Astrocyte (in vitro differentiated cells and primary cell): ENCODE data around the gene SLC35F4. TPM values are rescaled to one million over a fixed set of nuclear protein-coding genes. Genes with fewer than 3 reads are reported as not detected.

Experiments used
- DNase-seq: peaks from one replicate; pipeline ENCODE4 v3.0.0-alpha.2; 2010; ENCODE audit warnings: low read depth
- FAIRE-seq: peaks from 2 replicates; lab custom pipeline; 2011; peaks lifted over from hg19 to GRCh38; lab: Jason Lieb, UNC
- H2AFZ ChIP-seq: 2 replicates; pipeline ENCODE4 v1.6.0; 2012; ENCODE audit warnings: low read depth, low read length, inconsistent platforms
- H3K27ac ChIP-seq: 2 replicates; pipeline ENCODE4 v1.5.1; 2011; ENCODE audit warnings: low read depth, low read length, inconsistent platforms
- H3K27me3 ChIP-seq: 2 replicates; pipeline ENCODE4 v1.6.0; 2011; ENCODE audit warnings: low read length, inconsistent platforms; ENCODE audit not compliant: insufficient read depth
- H3K36me3 ChIP-seq: 2 replicates; pipeline ENCODE4 v1.5.1; 2011; ENCODE audit warnings: low read length, inconsistent platforms; ENCODE audit not compliant: insufficient read depth
- H3K4me1 ChIP-seq: 2 replicates; pipeline ENCODE4 v1.5.1; 2011; ENCODE audit warnings: low read length, inconsistent platforms; ENCODE audit not compliant: insufficient read depth
- H3K4me2 ChIP-seq: 2 replicates; pipeline ENCODE4 v1.6.0; 2012; ENCODE audit warnings: low read length, inconsistent platforms
- H3K4me3 ChIP-seq: 2 replicates; pipeline ENCODE4 v1.5.1; 2011; ENCODE audit warnings: low read depth, mild to moderate bottlenecking, low read length, inconsistent platforms; ENCODE audit not compliant: insufficient read depth
- H3K79me2 ChIP-seq: 2 replicates; pipeline ENCODE4 v1.6.0; 2012; ENCODE audit warnings: mild to moderate bottlenecking, low read length, inconsistent platforms; ENCODE audit not compliant: insufficient read depth
- H3K9ac ChIP-seq: 2 replicates; pipeline ENCODE4 v1.6.0; 2012; ENCODE audit warnings: mild to moderate bottlenecking, low read length, inconsistent platforms
- H3K9me3 ChIP-seq: 2 replicates; pipeline ENCODE4 v1.5.1; 2012; ENCODE audit warnings: low read depth, mild to moderate bottlenecking, low read length, inconsistent platforms; ENCODE audit not compliant: insufficient read depth
- H4K20me1 ChIP-seq: 2 replicates; pipeline ENCODE4 v1.6.0; 2012; ENCODE audit warnings: low read length, inconsistent platforms; ENCODE audit not compliant: insufficient read depth
- H3K27ac Mint-ChIP-seq: one replicate; pipeline ENCODE4 v1.8.0; 2021; ENCODE audit warnings: mild to moderate bottlenecking, mixed read lengths; ENCODE audit not compliant: unreplicated experiment
- H3K27me3 Mint-ChIP-seq: one replicate; pipeline ENCODE4 v1.8.0; 2021; ENCODE audit warnings: low read depth, mixed read lengths; ENCODE audit not compliant: unreplicated experiment
- H3K36me3 Mint-ChIP-seq: one replicate; pipeline ENCODE4 v1.8.0; 2021; ENCODE audit warnings: low read depth, mixed read lengths; ENCODE audit not compliant: unreplicated experiment
- H3K4me1 Mint-ChIP-seq: one replicate; pipeline ENCODE4 v1.8.0; 2021; ENCODE audit warnings: low read depth, mixed read lengths; ENCODE audit not compliant: unreplicated experiment
- H3K4me3 Mint-ChIP-seq: one replicate; pipeline ENCODE4 v1.8.0; 2021; ENCODE audit warnings: mild to moderate bottlenecking, moderate library complexity, mixed read lengths; ENCODE audit not compliant: unreplicated experiment
- H3K9me3 Mint-ChIP-seq: one replicate; pipeline ENCODE4 v1.8.0; 2021; ENCODE audit warnings: mild to moderate bottlenecking, mixed read lengths; ENCODE audit not compliant: unreplicated experiment
- CTCF ChIP-seq: IDR thresholded peaks from 2 replicates; pipeline ENCODE4 v1.5.1; 2011; ENCODE audit warnings: low read depth, mild to moderate bottlenecking, inconsistent platforms, low read length, moderate library complexity; ENCODE audit not compliant: insufficient read depth
- EZH2 ChIP-seq: IDR thresholded peaks from 2 replicates; pipeline ENCODE4 v1.6.1; 2012; ENCODE audit warnings: mild to moderate bottlenecking, low read length, inconsistent platforms; ENCODE audit not compliant: insufficient read depth
- total RNA-seq: library from RNA; stranded (reverse); gene quantifications from 2 replicates; pipeline ENCODE4 v1.2.1, GENCODE V29; 2021

The SLC35F4 gene
- total RNA-seq, 1 donor from 2014 or later: not detected

GRCh38 chr14:57549765-57550420 is 316.0 kb downstream of the SLC35F4 start:
- DNase-seq (no peak), FAIRE-seq (no peak)
- H3K9me3 ChIP-seq: no peaks in the 10 kb centered on the region
- Mint-ChIP-seq H3K27ac (no peak overlapping the region), H3K4me1 (no peaks in the 10 kb centered on the region), H3K36me3 (no peaks in the 10 kb centered on the region), H3K9me3 (no peaks in the 10 kb centered on the region), H3K4me3 (no peak overlapping the region), H3K27me3 (no peaks in the 10 kb centered on the region)
- H3K4me1 ChIP-seq: no peaks in the 10 kb centered on the region
- H3K27me3 ChIP-seq: no peaks in the 10 kb centered on the region
- no peaks in the 10 kb centered on the region for H4K20me1 ChIP-seq
- no peak overlapping the region for H3K4me2 ChIP-seq
- H3K36me3 ChIP-seq: no peaks in the 10 kb centered on the region
- H3K27ac ChIP-seq: no peak overlapping the region
- no peak overlapping the region for H3K4me3 ChIP-seq
- H3K9ac ChIP-seq: no peak overlapping the region
- no peak overlapping the region for H2AFZ ChIP-seq
- TF ChIP-seq CTCF (no peak), EZH2 (no peak)
- H3K79me2 ChIP-seq: no peaks in the 10 kb centered on the region

GRCh38 chr14:57549016-57549564 is 316.8 kb downstream of the SLC35F4 start:
- Mint-ChIP-seq H3K4me3 (no peak overlapping the region), H3K27ac (no peak overlapping the region), H3K36me3 (no peaks in the 10 kb centered on the region), H3K27me3 (no peaks in the 10 kb centered on the region), H3K4me1 (no peaks in the 10 kb centered on the region), H3K9me3 (no peaks in the 10 kb centered on the region)
- DNase-seq: no peak
- Histone ChIP-seq H3K27me3 (no peaks in the 10 kb centered on the region), H3K79me2 (no peaks in the 10 kb centered on the region), H2AFZ (no peak overlapping the region), H4K20me1 (no peaks in the 10 kb centered on the region), H3K27ac (no peak overlapping the region), H3K4me2 (no peak overlapping the region), H3K9ac (no peak overlapping the region), H3K4me1 (no peaks in the 10 kb centered on the region), H3K36me3 (no peaks in the 10 kb centered on the region), H3K9me3 (no peaks in the 10 kb centered on the region), H3K4me3 (no peak overlapping the region)
- no peak for FAIRE-seq
- TF ChIP-seq EZH2 (no peak), CTCF (no peak)

- H3K9me3 ChIP-seq: no peaks in the 10 kb centered on the region
- no peak overlapping the region for H3K4me2 ChIP-seq
- peaks cover 7% of the 10 kb centered on the region for H3K9me3 Mint-ChIP-seq
- H3K9ac ChIP-seq: no peak overlapping the region
- no peaks in the 10 kb centered on the region for H3K4me1 Mint-ChIP-seq
- H2AFZ ChIP-seq: no peak overlapping the region
- H3K4me3 Mint-ChIP-seq: no peak overlapping the region
- no peaks in the 10 kb centered on the region for H3K79me2 ChIP-seq
- no peaks in the 10 kb centered on the region for H3K36me3 Mint-ChIP-seq
- no peaks in the 10 kb centered on the region for H3K27me3 Mint-ChIP-seq
- DNase-seq (no peak), FAIRE-seq (no peak)
- TF ChIP-seq CTCF (no peak), EZH2 (no peak)
- H3K4me3 ChIP-seq: no peak overlapping the region
- no peak overlapping the region for H3K27ac Mint-ChIP-seq
- no peaks in the 10 kb centered on the region for H3K36me3 ChIP-seq
- no peaks in the 10 kb centered on the region for H3K27me3 ChIP-seq
- no peak overlapping the region for H3K27ac ChIP-seq
- H4K20me1 ChIP-seq: no peaks in the 10 kb centered on the region
- no peaks in the 10 kb centered on the region for H3K4me1 ChIP-seq
Measured at GRCh38 chr14:57547131-57547530, 318.8 kb downstream of the SLC35F4 start.
